MG63 (cell line): ENCODE data around the gene MGLL. TPM values are rescaled to one million over a fixed set of nuclear protein-coding genes. Genes with fewer than 3 reads are reported as not detected.

Source experiments
- DNase-seq: peaks from one replicate; pipeline ENCODE4 v3.0.0-alpha.2; 2020
- H3K27me3 ChIP-seq: fragments of 250-450 bp; sonication (Bioruptor Pico); 2 replicates; pipeline ENCODE4 v1.5.1; 2020; ENCODE audit warnings: mild to moderate bottlenecking, moderate library complexity
- H3K36me3 ChIP-seq: fragments of 250-450 bp; sonication (Bioruptor Pico); 2 replicates; pipeline ENCODE4 v1.5.1; 2020; ENCODE audit warnings: mild to moderate bottlenecking, moderate library complexity
- H3K4me3 ChIP-seq: fragments of 250-450 bp; sonication (Bioruptor Pico); 2 replicates; pipeline ENCODE4 v1.5.1; 2020; ENCODE audit warnings: mild to moderate bottlenecking, moderate library complexity
- H3K9me3 ChIP-seq: fragments of 250-450 bp; sonication (Bioruptor Pico); 2 replicates; pipeline ENCODE4 v1.5.1; 2020; ENCODE audit warnings: mild to moderate bottlenecking, moderate library complexity
- total RNA-seq: library from RNA; depleted of rRNA; stranded (reverse); fragments of >200 nt; shearing (Covaris generic); gene quantifications from 2 replicates; pipeline ENCODE4 v1.2.3, GENCODE V29; 2014; ENCODE audit warnings: low replicate concordance; rRNA removed

MGLL gene
- total RNA-seq, 1 experiment from 2014 or later = 29.0 TPM

GRCh38 chr3:127639173-127640041 is 182.9 kb downstream of the MGLL start:
- Histone ChIP-seq H3K36me3 (peaks cover 11% of the 10 kb centered on the region; the same call in 1 of the 2 replicates), H3K9me3 (no peaks in the 10 kb centered on the region; the same call in 1 of the 2 replicates), H3K4me3 (no peak overlapping the region), H3K27me3 (no peaks in the 10 kb centered on the region)
- DNase-seq = peak; percentile 22

Other genes starting within 250 kb of the MGLL start
- 80.4 and 91.4 TPM in 2 replicates for gene TPRA1, start 231.8 kb downstream of the MGLL start, total RNA-seq
- 152 and 177 TPM in 2 replicates for gene MCM2, start 224.1 kb downstream of the MGLL start, total RNA-seq
- gene PODXL2, start 193.3 kb downstream of the MGLL start, total RNA-seq = 70.4 and 84.7 TPM in 2 replicates
- 16.0 and 21.0 TPM in 2 replicates for gene ABTB1, start 149.6 kb downstream of the MGLL start, total RNA-seq
- not detected in 2 replicates for gene KBTBD12, start 92.7 kb upstream of the MGLL start, total RNA-seq
- gene SEC61A1, start 229.9 kb upstream of the MGLL start, total RNA-seq = 287 and 366 TPM in 2 replicates